ENCODE data around the gene RAB4B. TPM values are rescaled to one million over a fixed set of nuclear protein-coding genes. Genes with fewer than 3 reads are reported as not detected.
A peak's percentile ranks its signal among the peaks of the same experiment; 100 is the strongest.
"Not testable (repeated sequence)": the region's sequence is repeated elsewhere in the genome, so short reads cannot be mapped to it uniquely, and the experiment has no call there.

RAB4B gene
- 13.2 and 34.2 TPM in 2 replicates for total RNA-seq (2014; rRNA removed; shearing (Covaris generic))

GRCh38 chr19:40777937-40778705, at the start of gene RAB4B:
TSS of gene RAB4B (plus strand) at chr19:40778247. CDS start at chr19:40778376, 129 bp downstream.
- peak; percentile 100 for DNase-seq (ENCODE audit: low read depth)

DNA sequence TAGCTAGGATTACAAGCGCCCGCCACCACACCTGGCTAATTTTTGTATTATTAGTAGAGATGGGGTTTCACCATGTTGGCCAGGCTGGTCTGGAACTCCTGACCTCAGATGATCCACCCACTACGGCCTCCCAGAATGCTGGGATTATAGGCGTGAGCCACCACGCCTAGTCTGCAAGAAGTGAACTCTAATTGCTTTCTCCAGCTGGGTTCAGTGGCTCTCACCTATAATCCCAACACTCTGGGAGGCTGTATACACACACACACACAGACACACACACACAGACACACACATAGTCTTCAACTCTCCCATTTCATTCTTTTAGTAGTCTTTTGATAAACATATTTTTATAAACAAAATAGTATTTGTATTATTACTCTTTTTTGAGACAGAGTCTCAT, 48.0 kb upstream of the RAB4B start:
- DNase-seq (ENCODE audit: low read depth): not testable (repeated sequence)

GRCh38 chr19:40732304-40732703, 45.7 kb upstream of the RAB4B start:
- not testable (repeated sequence) for DNase-seq (ENCODE audit: low read depth)

GRCh38 chr19:40733149-40733548, 44.9 kb upstream of the RAB4B start:
- no peak for DNase-seq (ENCODE audit: low read depth)

DNA sequence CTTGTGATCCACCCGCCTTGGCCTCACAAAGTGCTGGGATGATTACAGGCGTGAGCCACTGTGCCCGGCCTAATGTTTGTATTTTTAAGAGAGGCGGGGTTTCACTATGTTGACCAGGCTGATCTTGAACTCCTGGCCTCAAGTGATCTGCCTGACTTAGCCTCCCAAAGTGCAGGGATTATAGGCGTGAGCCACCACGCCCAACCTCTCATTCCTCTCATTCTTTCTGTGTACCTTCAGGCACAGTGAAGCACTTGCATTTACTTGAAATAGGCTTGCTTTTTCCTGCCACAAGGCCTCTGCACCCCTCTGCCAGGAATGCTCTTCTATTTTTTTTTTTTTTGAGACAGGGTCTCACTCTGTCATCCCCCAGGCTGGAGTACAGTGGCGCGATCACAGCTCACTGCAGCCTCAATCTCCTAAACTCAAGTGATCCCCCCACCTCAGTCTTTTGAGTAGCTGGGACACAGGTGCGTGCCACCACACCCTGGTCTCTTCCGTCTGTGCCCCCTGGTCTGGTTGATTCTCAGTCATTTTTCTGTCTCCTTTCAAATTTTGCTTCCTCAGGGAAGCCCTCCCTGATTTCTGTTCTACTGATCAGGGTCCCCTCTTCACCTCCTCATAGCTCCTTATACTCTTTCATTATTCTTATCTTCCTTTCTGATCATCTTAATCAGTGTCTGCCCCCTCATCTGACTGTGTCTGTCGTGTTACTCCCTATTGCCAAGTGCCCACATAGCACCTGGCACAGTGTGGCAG, 42.9 kb upstream of the RAB4B start:
- no peak for DNase-seq (ENCODE audit: low read depth)

DNA sequence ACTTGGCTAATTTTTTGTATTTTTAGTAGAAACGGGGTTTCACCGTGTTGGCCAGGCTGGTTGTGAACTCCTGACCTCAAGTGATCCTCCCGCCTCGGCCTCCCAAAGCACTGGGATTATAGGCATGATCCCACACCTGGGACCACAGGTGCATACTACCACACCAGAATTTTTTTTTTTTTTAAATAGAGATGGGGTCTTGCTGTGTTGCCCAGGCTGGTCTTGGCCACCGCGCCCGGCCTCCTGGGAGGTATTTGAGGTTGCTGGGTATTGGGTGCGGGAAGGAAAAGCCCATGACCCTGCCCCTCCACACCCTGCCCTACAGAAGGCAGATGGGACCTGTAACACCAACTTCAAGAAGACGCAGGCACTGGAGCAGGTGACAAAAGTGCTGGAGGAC, 41.4 kb upstream of the RAB4B start:
- DNase-seq (ENCODE audit: low read depth): no peak

DNA sequence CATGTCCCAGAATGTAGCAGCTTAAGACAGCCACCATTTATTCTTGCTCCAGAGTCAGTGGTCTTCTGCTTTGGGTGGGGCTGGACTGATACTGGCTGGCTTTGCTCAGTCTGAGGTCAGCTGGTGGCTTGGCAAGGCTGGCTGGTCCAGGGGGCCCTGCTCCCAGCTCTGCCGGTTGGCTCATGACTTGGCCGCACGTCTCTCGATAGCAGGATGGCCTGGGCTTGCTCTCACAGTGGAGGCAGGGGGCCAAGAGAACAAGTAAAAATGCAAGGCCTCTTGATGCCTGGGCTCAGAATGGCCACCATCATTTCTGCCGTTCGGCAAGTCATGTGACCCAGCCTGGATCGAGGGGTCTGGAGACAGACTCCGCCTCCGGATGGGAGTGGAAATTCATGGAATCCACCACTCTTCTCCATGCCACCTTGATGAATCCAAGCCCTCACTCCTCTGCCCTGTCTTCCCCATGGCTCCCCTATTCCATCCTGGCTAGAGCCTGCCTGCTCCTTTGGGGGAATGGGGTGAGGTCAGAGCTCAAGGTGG, 40.9 kb upstream of the RAB4B start:
- no peak for DNase-seq (ENCODE audit: low read depth)

- no peak for DNase-seq (ENCODE audit: low read depth)
These were observed 38.8 kb upstream of the RAB4B start for GRCh38 chr19:40739030-40739839.

DNA sequence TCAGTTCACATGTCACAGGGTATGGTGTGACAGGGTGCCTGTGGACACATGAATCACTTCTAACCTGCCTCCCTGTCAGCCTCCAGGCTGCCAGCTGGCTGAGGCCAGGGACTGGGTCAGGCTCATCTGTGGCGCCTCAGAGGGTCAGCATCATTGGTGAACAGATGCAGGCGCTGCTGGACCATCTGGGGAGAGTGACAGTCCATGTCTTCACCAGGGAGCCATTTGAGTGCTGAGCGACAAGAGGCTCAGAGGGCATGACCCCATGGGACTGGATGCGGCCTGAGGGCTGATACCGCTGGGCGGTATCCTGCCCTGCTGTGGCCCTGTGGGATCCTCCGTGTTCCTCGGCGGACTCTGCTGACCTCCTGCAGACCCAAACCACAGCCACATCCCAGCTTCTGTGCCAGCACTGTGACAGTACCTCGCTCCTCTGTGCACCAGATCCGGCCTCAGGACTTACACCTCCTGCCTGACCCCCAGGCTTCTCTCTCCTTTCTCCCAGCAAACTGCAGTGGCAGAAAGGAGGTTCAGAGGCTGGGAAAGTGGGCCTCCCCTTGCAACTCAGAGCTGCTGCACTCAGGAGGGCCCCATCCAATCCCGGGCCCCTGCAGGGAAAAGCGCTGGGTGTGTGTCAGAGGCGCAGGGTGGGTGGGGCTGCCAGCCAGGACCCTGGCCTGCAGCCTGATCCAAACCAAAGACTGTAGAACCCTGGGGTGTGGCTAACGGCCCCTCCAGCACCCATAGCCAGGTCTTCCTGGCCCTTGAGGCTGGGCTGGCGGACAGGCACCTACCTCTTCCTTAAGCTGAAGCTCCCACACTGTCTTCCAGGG, 38.0 kb upstream of the RAB4B start:
- DNase-seq (ENCODE audit: low read depth): peak; percentile 31

DNA sequence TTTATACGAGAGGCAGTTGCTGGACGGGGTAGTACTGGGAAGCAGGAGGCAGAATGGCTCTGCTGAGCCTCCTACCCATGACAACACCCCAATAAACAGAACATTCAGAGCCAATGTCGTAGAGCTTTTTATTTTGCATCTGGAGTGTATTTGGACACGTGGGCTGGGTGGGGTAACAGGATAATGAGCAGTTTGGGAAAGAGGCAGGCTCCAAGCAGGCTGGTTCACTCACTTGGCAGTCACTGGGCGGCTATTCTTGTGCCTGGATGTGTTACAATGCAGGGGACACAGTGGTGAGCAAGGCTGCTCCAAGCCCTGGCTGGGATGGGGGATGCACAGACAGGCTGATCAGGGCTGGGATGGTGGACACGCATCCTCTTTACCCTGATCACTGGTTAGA, 37.3 kb upstream of the RAB4B start:
- DNase-seq (ENCODE audit: low read depth): no peak

- no peak for DNase-seq (ENCODE audit: low read depth)
These were observed 36.3 kb upstream of the RAB4B start for GRCh38 chr19:40741527-40742390.

GRCh38 chr19:40742477-40742876, 35.6 kb upstream of the RAB4B start:
- no peak for DNase-seq (ENCODE audit: low read depth)

GRCh38 chr19:40742886-40743285, 35.2 kb upstream of the RAB4B start:
- DNase-seq (ENCODE audit: low read depth): no peak

GRCh38 chr19:40743926-40744325, 34.1 kb upstream of the RAB4B start:
- no peak for DNase-seq (ENCODE audit: low read depth)

GRCh38 chr19:40744554-40745401, 33.3 kb upstream of the RAB4B start:
- DNase-seq (ENCODE audit: low read depth): no peak

GRCh38 chr19:40745402-40745780, 32.7 kb upstream of the RAB4B start:
- DNase-seq (ENCODE audit: low read depth): peak; percentile 55

DNA sequence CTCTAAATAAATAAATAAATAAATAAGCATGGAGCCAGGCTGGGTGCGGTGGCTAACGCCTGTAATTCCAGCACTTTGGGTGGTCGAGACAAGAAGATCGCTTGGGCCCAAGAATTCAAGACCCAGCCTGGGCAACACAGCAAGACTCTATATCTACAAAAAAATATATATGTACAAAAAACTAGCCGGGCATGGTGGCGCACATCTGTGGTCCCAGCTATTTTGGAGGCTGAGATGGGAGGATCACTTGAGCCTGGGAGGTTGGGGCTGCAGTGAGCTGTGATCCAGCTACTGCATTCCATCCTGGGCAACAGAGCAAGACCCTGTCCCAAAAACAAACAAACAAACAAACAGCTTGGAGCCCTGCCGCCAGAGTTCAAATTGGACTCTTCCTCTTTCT, 30.5 kb upstream of the RAB4B start:
- no peak for DNase-seq (ENCODE audit: low read depth)

DNA sequence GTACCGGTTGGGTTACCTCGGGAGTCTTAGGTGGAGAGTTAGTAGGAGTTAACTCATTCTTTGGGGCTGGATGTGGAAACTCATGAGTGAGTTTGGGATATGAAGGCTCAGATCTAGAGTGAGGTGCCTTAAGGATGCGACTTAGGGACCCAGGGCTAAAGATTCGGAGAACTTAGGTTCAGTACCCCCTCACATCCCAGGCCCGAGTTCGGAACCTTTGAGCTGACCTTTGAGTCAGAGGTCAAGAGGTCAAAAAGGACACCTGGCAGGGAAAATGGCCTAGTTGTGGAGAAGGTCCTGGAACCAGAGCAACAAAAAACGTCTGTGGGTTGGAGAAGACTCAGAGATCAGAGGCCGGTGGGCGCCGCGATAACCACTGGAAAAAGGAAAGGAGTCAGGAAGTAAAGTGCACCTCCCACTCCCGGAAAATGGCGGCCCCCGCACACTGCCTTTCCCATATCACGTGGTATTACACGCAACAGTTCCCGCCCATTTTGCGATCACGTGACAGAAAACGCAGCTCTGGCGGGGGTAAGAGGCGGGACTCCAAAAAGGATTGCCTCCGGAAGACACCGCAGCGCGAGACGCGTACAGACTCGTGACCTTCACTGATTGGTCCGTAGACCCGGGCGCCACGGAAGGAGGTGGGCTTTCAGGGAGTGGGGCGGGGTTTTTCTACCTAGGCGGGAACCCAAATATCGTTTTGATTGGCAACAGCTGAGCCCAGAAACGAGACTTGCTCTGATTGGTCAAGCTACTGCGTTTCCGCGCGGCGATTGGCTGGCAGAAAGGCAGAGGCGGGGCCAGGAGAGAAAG, 27.8 kb upstream of the RAB4B start, which contains the start of gene ACTMAP:
TSS of gene ACTMAP (minus strand) at position 420 of the 816 bp plus-strand sequence. CDS start 674 bp downstream, outside the sequence.
- peak; percentile 100 for DNase-seq (ENCODE audit: low read depth)
